ENCODE measurements around the gene SLC9A3.

Gene SLC9A3

DNA sequence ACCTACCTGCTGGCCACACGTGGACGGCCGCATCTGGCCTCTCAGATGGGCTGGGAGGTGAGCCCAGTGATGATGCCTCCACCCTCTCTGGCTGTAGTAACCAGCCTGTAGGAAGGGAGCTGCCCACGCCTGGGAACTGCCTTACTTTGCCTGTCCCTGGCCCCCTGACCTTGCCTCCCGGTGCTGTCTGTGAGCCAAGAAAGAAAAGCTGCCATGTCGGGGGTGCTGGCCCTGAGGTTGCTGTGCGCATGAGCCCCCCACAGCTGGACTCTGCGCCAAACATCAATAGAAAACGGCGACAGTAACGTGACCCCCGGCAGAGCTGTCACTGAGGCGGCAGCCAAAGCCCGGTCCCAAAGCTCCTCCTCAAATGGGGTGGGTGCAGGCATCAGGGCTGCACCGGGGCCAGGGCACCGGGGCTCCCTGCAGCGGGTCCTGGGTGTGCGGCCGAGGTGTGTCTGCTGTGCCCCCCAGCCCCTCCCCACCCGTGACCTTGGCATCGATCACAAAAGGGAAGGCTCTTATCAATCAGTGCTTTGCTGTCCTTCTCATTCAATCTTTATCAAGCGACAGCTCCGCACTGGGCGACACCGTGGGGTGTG is 15.3 kb upstream of the SLC9A3 start:
- no peak for DNase-seq (ENCODE audit: low read depth in 2 of 2, low spot score in 1 of 2)

GRCh38 chr5:538801-539468 is 14.7 kb upstream of the SLC9A3 start:
- DNase-seq (ENCODE audit: low read depth in 2 of 2, low spot score in 1 of 2): no peak

- no peak for DNase-seq (ENCODE audit: low read depth in 2 of 2, low spot score in 1 of 2)
Measured at GRCh38 chr5:538271-538771, 14.1 kb upstream of the SLC9A3 start.

- DNase-seq (ENCODE audit: low read depth in 2 of 2, low spot score in 1 of 2): no peak
Measured at GRCh38 chr5:537621-538071, 13.4 kb upstream of the SLC9A3 start.

- DNase-seq (ENCODE audit: low read depth in 2 of 2, low spot score in 1 of 2): no peak
Measured at GRCh38 chr5:537098-537497, 12.8 kb upstream of the SLC9A3 start.

DNA sequence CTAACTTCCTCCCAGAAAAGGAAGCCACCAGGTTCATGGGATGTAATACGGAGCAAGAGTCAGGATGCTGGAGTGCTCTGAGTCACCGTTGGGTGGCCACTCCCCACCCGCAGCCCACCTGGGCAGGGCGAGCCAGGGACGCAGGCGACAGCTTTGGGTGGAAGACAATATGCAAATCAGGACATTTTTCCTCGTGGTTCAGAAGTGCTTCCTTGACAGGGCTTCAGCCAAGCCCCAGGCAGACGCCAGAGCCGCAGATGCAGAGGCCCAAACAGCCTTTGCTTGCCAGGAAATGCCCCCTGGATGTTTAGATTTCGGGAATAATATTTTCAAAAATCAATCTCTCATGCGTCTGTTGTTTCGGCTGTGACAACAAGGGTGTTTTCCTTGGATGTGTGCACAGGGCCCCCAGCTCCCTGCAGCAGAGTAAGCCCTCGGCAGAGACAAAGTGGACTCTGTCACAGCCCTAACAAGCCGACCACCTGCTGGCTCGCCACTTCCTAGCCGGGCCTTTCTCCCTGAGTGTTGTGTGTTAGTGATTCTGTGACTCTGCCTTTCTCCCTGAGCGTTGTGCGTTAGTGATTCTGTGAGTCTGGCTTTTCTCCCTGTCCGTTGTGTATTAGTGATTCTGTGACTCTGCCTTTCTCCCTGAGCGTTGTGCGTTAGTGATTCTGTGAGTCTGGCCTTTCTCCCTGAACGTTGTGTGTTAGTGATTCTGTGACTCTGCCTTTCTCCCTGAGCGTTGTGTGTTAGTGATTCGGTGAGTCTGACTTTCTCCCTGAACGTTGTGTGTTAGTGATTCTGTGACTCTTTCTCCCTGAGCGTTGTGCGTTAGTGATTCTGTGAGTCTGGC is 11.8 kb upstream of the SLC9A3 start:
- no peak for DNase-seq (ENCODE audit: low read depth in 2 of 2, low spot score in 1 of 2)

DNA sequence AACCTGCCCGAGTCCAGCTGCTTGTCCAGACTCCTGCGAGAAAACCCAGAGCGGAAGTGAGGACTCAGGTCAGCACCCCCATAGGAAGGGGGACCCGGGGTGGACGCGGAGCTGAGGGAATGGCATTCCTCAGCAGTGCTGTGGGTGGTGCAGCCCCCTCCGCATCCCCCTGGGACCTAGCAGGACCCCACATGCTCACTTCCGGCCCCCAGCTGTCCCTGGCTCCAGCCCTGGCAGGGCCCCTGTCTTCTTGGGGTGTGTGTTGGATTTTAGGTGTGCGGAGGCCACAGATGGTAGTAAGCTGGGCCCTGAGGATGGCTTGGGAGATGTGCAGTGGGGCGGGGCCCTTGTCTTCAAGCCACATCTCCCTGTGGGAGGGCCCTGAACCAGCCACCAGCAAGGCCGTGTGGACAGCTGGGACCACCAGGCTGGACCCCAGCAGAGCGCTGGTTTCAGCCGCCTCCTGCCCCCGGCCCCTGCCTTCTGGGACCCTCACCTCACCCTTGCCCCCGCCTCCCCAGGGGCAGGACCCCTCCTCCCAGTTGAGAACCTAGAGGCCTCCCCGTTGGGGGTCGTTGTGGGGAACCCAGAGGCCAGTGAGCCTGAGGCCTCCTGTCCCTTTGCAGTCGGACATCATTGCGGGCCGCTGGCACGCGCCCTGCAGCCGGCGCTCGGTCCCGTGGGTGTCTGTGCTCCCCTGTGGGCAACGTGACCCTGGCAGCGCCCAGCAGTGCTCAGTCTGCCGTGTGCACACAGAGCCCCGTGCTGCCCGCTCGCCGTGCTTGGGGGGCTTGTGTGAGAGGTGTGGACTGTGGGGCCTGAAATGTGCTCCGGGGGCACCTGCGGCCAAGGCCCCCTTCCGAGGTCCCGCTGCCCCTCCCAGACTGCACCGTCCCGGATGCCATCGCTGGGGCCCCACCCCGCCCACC is 10.8 kb upstream of the SLC9A3 start:
- DNase-seq (ENCODE audit: low read depth in 2 of 2, low spot score in 1 of 2): no peak

DNA sequence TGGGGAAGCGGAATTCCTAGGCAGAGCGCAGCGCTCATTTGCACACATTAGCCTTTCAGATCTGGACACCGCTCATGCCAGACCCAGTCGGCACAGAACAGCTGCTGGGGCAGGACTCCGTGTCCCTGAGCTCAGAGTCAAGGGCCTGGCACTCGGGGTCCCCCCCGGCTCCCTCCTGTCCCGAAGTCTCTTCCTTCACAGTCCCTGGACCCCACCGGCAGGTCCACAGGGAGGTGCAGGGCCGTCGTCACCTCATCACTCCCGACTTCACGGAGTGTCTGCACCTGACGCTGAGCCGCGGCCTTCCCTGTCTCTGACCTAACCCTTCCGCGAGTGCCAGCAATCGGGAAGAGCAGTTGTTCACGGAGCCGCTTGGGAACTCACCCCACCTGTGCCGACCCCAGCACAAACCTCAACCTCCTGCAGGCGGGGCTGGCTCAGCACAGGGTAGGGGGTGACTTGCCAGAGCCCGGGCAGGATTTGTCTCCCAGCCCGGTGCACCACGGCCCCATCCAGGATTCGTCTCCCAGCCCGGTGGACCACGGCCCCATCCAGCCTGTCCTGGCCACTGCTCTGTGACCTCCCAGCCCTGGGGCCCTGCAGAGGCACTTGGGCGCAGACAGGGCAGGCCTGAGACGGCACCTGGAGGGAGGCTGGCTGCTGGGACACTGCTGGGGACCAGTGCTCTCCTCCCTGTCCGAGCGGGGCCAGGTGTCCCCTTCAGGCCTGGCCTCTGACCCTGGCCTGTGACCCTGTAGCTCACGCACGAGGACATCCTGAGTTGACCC is 9.9 kb upstream of the SLC9A3 start:
- DNase-seq (ENCODE audit: low read depth in 2 of 2, low spot score in 1 of 2): no peak

DNA sequence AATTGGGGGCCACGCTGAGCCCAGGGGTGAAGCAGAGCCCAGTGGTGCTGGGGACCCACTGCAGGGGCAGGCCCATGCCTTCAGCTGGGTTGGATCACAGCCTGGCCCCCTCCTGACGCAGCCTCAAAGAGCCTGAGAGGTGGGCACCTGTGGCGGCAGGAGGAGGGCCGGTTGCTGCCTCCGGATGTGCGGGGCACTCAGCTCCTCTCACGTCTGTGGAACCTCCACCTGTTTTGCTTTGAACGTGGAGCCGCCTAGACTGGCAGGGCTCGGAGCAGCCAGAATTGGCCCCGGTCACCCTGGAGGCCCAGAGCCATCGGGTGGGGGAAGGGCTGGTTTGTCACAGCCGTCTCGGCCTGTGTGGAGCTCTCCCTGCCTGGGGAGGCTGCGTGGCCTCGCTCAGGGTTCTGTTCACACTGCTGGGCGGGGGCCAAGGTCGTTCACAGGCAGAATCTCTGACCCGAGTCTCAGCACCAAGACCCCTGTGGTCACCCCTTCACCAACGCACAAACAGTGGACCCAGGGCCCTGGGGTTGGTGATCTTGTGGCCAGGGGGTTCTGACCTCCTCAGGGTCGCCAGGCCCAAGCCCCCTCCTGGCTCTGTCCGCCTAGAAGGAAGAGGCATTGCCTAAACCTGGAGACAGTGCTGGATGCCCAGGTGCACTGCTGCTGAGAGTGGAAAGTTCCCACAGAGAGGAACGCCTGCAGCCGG is 9.2 kb upstream of the SLC9A3 start:
- no peak for DNase-seq (ENCODE audit: low read depth in 2 of 2, low spot score in 1 of 2)

GRCh38 chr5:532521-533242 is 8.4 kb upstream of the SLC9A3 start:
- no peak for DNase-seq (ENCODE audit: low read depth in 2 of 2, low spot score in 1 of 2)

DNA sequence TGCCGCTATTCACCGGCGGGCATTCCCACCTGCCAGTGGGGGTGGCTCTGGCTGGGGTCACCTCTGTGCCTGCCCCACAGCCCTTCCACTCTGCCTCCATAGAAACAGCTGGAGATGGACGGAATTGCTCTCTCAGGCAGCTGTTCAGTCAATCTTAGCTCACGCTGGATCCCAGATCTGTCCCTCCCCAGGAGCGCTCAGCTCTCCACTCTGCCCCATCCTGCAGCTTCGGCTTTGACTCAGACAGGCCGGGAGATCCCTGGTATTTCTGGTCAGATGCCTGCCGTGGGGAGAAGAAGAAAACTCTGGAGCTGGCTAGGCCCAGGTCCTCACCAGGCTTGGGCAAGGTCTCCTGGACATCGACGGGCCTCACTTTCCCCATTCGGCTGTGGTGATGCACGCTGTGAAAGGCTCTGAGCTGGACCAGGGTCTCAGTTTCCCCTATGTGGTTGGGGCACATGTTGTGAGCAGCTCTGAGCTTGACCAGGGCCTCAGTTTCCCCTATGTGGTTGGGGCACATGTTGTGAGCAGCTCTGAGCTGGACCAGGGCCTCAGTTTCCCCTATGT is 7.6 kb upstream of the SLC9A3 start:
- DNase-seq (ENCODE audit: low read depth in 2 of 2, low spot score in 1 of 2): no peak

DNA sequence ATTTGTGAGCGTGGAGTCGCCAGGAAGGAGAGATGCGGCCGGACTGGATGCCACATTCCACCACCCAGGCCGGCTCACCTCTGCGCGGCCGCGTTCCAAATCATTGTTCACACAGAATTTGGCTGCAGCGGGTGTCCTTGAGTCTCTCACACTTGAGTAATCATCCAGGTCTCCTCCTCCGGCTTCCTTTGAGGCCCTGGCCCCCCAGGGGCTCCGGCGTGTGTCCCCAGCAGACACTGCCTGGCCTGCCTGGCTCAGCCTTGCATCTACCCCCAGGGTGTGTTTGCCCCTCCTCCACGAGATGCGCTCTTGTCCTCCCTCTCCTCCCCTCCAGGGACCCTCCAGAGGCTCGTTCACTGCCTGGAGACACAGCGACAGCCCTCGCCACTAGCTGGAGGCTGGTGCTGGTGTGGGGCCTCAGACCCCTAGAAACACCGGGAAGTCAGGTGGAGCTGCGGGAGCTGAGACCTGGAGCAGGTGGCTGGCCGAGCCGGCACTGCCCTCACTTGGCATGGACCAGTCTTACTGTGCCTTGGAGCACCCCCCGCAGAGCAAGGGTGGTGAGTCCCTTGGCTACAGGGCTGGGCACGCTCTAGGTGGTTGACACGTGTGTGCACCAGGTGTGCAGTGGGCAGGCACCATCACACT is 7.0 kb upstream of the SLC9A3 start:
- DNase-seq (ENCODE audit: low read depth in 2 of 2, low spot score in 1 of 2): no peak

- DNase-seq (ENCODE audit: low read depth in 2 of 2, low spot score in 1 of 2): no peak
Measured at GRCh38 chr5:530001-530955, 6.0 kb upstream of the SLC9A3 start.

- no peak for DNase-seq (ENCODE audit: low read depth in 2 of 2, low spot score in 1 of 2)
Measured at GRCh38 chr5:528629-529511, 4.6 kb upstream of the SLC9A3 start.

DNA sequence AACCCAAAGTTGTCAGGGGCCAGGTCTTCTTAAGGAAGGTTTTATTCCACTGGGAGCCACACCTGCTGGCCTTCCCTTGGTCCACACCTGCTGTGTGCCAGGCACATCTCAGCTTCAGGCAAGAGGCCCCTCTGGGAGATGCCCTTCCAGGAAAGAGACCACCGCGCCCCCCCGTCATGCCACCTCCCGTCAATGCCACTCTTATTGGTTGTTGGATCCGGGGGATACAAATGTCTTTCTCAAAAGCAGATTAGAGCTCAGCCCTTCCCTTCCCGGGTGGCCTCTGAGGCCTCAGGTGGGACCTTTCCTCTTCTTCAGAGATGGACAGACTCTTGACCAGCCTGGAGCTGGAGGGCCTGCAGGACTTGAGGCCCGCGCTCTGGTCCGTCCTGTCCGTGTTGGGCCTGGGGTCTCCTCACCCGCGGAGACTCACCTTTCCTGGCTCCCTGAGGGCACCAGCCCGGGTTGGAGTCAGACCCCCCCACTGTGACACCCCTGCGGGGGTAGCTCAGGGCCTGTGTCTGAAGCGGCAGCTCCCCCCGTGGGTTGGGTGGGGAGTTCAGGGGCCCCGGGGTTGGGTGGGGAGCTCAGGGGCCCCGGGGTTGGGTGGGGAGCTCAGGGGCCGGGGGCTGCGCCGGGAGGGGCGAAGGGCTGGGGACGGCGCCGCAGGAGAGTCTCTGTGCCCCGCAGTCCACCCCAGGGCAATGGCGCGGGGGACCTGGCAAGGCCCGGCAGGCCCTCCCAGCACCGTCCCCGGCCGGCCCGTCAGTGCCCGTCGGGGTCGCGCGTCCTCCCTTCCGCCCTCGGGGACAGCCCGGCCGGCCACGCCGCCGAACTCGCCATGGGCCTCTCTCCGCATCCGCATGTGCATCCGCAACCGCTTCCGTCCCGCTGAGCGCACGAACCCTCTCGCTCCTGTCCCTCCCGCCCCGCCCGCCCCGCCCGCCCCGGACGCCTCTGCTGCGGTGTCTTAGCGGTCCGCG is 3.7 kb upstream of the SLC9A3 start:
- no peak for DNase-seq (ENCODE audit: low read depth in 2 of 2, low spot score in 1 of 2)
